AG09309 (cell line): ENCODE results near the gene SLC6A7.
"Not testable (repeated sequence)": the region's sequence is repeated elsewhere in the genome, so short reads cannot be mapped to it uniquely, and the experiment has no call there.

ENCODE experiments used
- DNase-seq: peaks from one replicate; pipeline ENCODE4 v3.0.0-alpha.2; 2010; ENCODE audit warnings: low read depth
- H3K4me3 ChIP-seq: 2 replicates; pipeline ENCODE4 v1.5.1; 2011; ENCODE audit warnings: mild to moderate bottlenecking, low read depth, low read length, moderate library complexity; ENCODE audit not compliant: control insufficient read depth
- TF ChIP-seq, protein P1 (sequence below): IDR thresholded peaks from 2 replicates; pipeline ENCODE4 v1.5.1; 2011; ENCODE audit warnings: mild to moderate bottlenecking, low read depth, low read length, inconsistent platforms; ENCODE audit not compliant: insufficient read depth, control insufficient read depth; ENCODE audit errors: missing control alignments

SLC6A7 gene

DNA sequence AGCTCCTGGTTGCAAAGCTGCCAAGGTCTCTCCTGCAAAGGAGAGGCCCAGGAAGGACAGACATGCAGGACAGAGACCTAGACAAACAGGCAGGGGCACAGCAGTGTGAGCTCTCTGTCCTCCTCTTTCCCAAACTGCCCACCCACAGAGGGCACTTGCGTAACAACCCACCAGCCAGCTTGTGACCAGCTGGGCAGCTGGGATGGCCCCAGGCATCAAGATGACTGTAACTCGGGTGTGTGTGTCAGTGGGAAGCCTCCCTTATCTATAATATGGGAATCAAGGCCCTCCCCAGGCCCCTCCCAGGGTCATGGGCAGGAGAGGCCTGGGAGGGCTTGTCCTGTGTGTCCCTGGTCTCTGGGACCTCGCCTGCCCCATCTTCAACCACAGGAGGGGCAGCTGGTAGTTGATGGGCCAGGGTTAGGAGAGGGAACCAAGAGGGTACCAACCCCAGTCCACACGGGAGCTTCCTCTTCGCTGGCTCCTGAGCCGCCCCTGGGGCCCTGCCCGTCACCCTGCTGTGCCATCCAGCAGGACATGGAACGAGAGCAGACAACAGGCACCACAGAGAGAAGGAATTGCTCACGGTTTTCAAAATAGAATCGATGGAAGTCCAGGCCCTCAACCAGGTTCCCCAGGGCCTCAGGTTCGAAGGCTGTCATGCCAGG lies 37.9 kb downstream of the SLC6A7 start:
- peak; percentile 46 for DNase-seq
- TF ChIP-seq, protein P1, sequence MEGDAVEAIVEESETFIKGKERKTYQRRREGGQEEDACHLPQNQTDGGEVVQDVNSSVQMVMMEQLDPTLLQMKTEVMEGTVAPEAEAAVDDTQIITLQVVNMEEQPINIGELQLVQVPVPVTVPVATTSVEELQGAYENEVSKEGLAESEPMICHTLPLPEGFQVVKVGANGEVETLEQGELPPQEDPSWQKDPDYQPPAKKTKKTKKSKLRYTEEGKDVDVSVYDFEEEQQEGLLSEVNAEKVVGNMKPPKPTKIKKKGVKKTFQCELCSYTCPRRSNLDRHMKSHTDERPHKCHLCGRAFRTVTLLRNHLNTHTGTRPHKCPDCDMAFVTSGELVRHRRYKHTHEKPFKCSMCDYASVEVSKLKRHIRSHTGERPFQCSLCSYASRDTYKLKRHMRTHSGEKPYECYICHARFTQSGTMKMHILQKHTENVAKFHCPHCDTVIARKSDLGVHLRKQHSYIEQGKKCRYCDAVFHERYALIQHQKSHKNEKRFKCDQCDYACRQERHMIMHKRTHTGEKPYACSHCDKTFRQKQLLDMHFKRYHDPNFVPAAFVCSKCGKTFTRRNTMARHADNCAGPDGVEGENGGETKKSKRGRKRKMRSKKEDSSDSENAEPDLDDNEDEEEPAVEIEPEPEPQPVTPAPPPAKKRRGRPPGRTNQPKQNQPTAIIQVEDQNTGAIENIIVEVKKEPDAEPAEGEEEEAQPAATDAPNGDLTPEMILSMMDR, result no peak
- H3K4me3 ChIP-seq, result no peak overlapping the region

GRCh38 chr5:150229571-150229970 lies 39.7 kb downstream of the SLC6A7 start:
- TF ChIP-seq, protein P1, result no peak
- no peak overlapping the region for H3K4me3 ChIP-seq
- DNase-seq, result no peak

DNA sequence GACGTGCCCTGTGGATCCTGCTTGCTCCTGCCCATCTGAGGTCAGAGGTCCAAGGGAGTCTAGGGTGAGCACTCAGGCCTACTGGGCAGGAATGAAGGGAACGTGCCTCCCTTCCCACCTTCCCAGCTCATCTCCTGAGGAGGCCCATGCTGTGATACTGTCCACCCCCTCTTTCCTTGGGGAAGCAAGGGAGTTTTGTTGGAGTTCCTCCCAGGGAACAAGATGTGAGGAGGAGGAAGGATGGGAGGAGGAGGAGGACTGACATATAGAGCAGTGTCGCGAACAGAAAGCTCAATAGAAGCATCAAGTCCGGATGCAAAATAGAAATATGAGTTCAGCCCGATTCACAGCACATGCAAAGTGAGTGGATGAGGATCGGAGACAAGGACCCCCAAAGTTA lies 41.0 kb downstream of the SLC6A7 start:
- DNase-seq, result no peak
- TF ChIP-seq, protein P1, result no peak
- H3K4me3 ChIP-seq, result no peak overlapping the region

DNA sequence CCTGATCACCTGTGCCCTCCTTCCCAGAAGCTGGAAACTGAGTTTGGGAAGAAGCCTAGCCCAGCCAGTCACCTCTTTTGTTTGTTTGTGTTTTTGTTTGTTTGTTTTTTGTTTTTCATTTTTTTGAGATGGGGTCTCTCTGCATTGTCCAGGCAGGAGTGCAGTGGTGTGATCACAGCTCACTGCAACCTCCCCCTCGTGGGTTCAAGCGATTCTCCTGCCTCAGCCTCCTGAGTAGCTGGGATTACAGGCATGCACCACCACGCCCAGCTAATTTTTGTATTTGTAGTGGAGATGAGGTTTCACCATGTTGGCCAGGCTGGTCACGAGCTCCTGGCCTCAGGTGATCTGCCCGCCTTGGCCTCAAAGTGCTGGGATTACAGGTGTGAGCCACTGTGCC lies 43.8 kb downstream of the SLC6A7 start:
- DNase-seq, H3K4me3 ChIP-seq: not testable (repeated sequence)

GRCh38 chr5:150234576-150235499 lies 45.0 kb downstream of the SLC6A7 start:
- no peak overlapping the region for H3K4me3 ChIP-seq
- TF ChIP-seq, protein P1, result no peak
- DNase-seq, result no peak

DNA sequence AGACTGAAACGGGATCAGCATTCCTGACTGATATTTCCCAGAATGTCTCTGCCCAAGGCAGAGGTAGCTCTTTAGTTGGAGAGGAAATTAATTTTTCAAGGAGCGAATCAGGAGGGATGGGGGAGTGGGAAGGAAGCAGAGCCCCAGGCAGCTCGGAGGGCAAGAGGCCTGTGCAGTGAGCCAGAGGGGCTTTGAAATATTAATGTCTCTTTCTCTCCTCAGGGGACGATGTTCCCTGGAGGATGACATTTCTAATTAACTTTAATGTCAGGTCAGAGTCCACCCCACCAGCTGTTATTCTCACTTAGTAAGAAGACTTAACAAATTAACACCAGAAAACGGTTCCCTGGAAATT lies 45.6 kb downstream of the SLC6A7 start:
- DNase-seq, result no peak
- TF ChIP-seq, protein P1, result no peak

GRCh38 chr5:150236313-150236712 lies 46.5 kb downstream of the SLC6A7 start:
- no peak for DNase-seq
- no peak overlapping the region for H3K4me3 ChIP-seq
- TF ChIP-seq, protein P1, result no peak

More for the DNA sequence above, 45.6 kb downstream of the SLC6A7 start:
- no peak overlapping the region for H3K4me3 ChIP-seq
